Suprapubic skin (tissue), 4 donors: ENCODE results near the gene SPNS1.

Experiments used
- EP300 ChIP-seq: sonication (generic); formaldehyde crosslinking; IDR thresholded peaks from one replicate; pipeline ENCODE4 v1.6.1; 2017; ENCODE audit warnings: antibody characterized with exemption
- POLR2A ChIP-seq, 2 donors: fragments of 450-650 bp; IDR thresholded peaks; one replicate each; pipeline ENCODE4 v1.6.1; 2017; ENCODE audit warnings: antibody characterized with exemption in 2 of 2, mild to moderate bottlenecking in 2 of 2, moderate library complexity in 2 of 2
- POLR2AphosphoS5 ChIP-seq, 3 donors: sonication (generic); formaldehyde crosslinking; IDR thresholded peaks; one replicate each; pipeline ENCODE4 v1.6.1; 2017; ENCODE audit warnings: antibody characterized with exemption in 3 of 3
- TF ChIP-seq, protein P1 (sequence below), 2 donors: fragments of 200-600 bp in 1 of 2; fragments of 450-650 bp in 1 of 2; sonication (generic) in 1 of 2; IDR thresholded peaks; one replicate each; pipeline ENCODE4 v1.5.1; 2016 to 2019; ENCODE audit warnings: antibody characterized with exemption in 2 of 2, mild to moderate bottlenecking in 1 of 2, moderate library complexity in 1 of 2

DNA sequence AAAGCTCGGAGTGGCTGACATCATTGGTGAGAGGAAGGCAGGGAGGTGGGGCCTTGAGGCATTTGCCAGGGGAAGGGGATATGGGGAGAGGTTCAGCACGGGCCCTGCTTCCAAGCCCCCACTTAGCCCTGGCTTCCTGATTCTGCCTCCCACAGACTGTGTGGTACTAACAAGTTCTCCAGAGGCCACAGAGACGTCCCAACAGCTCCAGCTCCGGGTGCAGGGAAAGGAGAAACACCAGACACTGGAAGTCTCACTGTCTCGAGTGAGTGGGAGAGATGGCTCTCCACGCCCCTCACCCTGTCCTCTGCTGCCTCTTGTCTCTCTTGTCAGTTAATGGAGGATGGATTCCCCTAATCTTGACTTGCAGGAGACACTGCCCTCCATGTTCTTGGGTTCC, 15.7 kb upstream of the SPNS1 start:
- TF ChIP-seq, protein P1, sequence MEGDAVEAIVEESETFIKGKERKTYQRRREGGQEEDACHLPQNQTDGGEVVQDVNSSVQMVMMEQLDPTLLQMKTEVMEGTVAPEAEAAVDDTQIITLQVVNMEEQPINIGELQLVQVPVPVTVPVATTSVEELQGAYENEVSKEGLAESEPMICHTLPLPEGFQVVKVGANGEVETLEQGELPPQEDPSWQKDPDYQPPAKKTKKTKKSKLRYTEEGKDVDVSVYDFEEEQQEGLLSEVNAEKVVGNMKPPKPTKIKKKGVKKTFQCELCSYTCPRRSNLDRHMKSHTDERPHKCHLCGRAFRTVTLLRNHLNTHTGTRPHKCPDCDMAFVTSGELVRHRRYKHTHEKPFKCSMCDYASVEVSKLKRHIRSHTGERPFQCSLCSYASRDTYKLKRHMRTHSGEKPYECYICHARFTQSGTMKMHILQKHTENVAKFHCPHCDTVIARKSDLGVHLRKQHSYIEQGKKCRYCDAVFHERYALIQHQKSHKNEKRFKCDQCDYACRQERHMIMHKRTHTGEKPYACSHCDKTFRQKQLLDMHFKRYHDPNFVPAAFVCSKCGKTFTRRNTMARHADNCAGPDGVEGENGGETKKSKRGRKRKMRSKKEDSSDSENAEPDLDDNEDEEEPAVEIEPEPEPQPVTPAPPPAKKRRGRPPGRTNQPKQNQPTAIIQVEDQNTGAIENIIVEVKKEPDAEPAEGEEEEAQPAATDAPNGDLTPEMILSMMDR (IDR thresholded peaks at IDR 0.05) = no peak
- TF ChIP-seq EP300 (no peak), POLR2AphosphoS5 (IDR thresholded peaks at IDR 0.05) (no peak), POLR2A (IDR thresholded peaks at IDR 0.05) (no peak)
